Transverse colon (tissue), 4 donors: Measurements from ENCODE around the gene HSPA2.

ENCODE experiments used
- CTCF ChIP-seq, 5 experiments: fragments of 200-600 bp in 3 of 5; fragments of 450-650 bp in 2 of 5; sonication (generic) in 3 of 5; IDR thresholded peaks; 1 replicate in 2 of 5; 2 replicates in 3 of 5; pipeline ENCODE4 v1.5.1; 2016 to 2017; ENCODE audit warnings: antibody characterized with exemption in 5 of 5, inconsistent platforms in 3 of 5, mild to moderate bottlenecking in 2 of 5, moderate library complexity in 1 of 5
- POLR2A ChIP-seq: fragments of 450-650 bp; IDR thresholded peaks from one replicate; pipeline ENCODE4 v1.6.1; 2016; ENCODE audit warnings: antibody characterized with exemption, mild to moderate bottlenecking, moderate library complexity
- POLR2AphosphoS5 ChIP-seq, 3 donors: sonication (generic); formaldehyde crosslinking; IDR thresholded peaks; one replicate each; pipeline ENCODE4 v1.6.1; 2016; ENCODE audit warnings: antibody characterized with exemption in 3 of 3

- TF ChIP-seq CTCF (IDR thresholded peaks at IDR 0.05) (no peak), POLR2A (peak; percentile 68), POLR2AphosphoS5 (IDR thresholded peaks at IDR 0.05) (peak in 2 of 3 donors; percentile 70 to 72)
Observed at GRCh38 chr14:64549791-64550620, 9.5 kb downstream of the HSPA2 start, which contains the start of gene PPP1R36.
